H9 (cell line): ENCODE results near the gene PCNX3. TPM values are rescaled to one million over a fixed set of nuclear protein-coding genes. Genes with fewer than 3 reads are reported as not detected.

Experiments used
- DNase-seq: peaks from one replicate; pipeline ENCODE4 v3.0.0-alpha.2; 2017
- H2AFZ ChIP-seq: one replicate; pipeline ENCODE4 v1.6.1; 2013; ENCODE audit warnings: mild to moderate bottlenecking, low read length, control low read depth, moderate library complexity
- H2AK5ac ChIP-seq: 2 replicates; pipeline ENCODE4 v1.6.1; 2013; ENCODE audit warnings: low read length, control low read depth, mixed read lengths; ENCODE audit not compliant: insufficient read length
- H2BK120ac ChIP-seq: one replicate; pipeline ENCODE4 v1.6.1; 2013; ENCODE audit warnings: low read depth, mild to moderate bottlenecking, low read length, control low read depth, inconsistent platforms; ENCODE audit not compliant: poor library complexity, severe bottlenecking
- H2BK12ac ChIP-seq: 2 replicates; pipeline ENCODE4 v1.6.1; 2013; ENCODE audit warnings: low read length, control low read depth, mixed read lengths, low read depth; ENCODE audit not compliant: insufficient read length
- H2BK15ac ChIP-seq: 2 replicates; pipeline ENCODE4 v1.6.1; 2013; ENCODE audit warnings: low read depth, low read length, control low read depth
- H2BK20ac ChIP-seq: one replicate; pipeline ENCODE4 v1.6.1; 2013; ENCODE audit warnings: low read depth, mild to moderate bottlenecking, low read length, control low read depth, inconsistent platforms; ENCODE audit not compliant: poor library complexity, severe bottlenecking
- H2BK5ac ChIP-seq: 2 replicates; pipeline ENCODE4 v1.6.1; 2013; ENCODE audit warnings: low read length, control low read depth, mixed read lengths; ENCODE audit not compliant: insufficient read length
- H3K14ac ChIP-seq: 2 replicates; pipeline ENCODE4 v1.6.1; 2013; ENCODE audit warnings: low read length, control low read depth; ENCODE audit not compliant: insufficient read depth
- H3K18ac ChIP-seq: 2 replicates; pipeline ENCODE4 v1.6.1; 2013; ENCODE audit warnings: low read depth, mild to moderate bottlenecking, mixed read lengths, low read length, control low read depth; ENCODE audit not compliant: insufficient read length
- H3K23ac ChIP-seq: 2 replicates; pipeline ENCODE4 v1.6.1; 2013; ENCODE audit warnings: low read length, control low read depth, mixed read lengths, low read depth; ENCODE audit not compliant: insufficient read length
- H3K23me2 ChIP-seq: 2 replicates; pipeline ENCODE4 v1.6.1; 2013; ENCODE audit warnings: low read depth, mild to moderate bottlenecking, mixed read lengths, low read length, control low read depth; ENCODE audit not compliant: insufficient read length, poor library complexity, severe bottlenecking
- H3K27ac ChIP-seq: 2 replicates; pipeline ENCODE4 v1.5.1; 2013; ENCODE audit warnings: low read length, control low read depth, mixed read lengths, low read depth; ENCODE audit not compliant: insufficient read length
- H3K27me3 ChIP-seq: 2 replicates; pipeline ENCODE4 v1.6.1; 2013; ENCODE audit warnings: low read length, control low read depth, inconsistent platforms; ENCODE audit not compliant: insufficient read depth
- H3K4ac ChIP-seq: 2 replicates; pipeline ENCODE4 v1.6.1; 2013; ENCODE audit warnings: low read depth, mild to moderate bottlenecking, control low read depth, inconsistent platforms, low read length, moderate library complexity
- H3K4me1 ChIP-seq: 2 replicates; pipeline ENCODE4 v1.6.1; 2013; ENCODE audit warnings: low read length, control low read depth, inconsistent platforms; ENCODE audit not compliant: insufficient read depth
- H3K4me2 ChIP-seq: 2 replicates; pipeline ENCODE4 v1.6.1; 2013; ENCODE audit warnings: low read length, control low read depth, mixed read lengths; ENCODE audit not compliant: insufficient read length, insufficient read depth
- H3K56ac ChIP-seq: 2 replicates; pipeline ENCODE4 v1.6.1; 2013; ENCODE audit warnings: low read depth, mild to moderate bottlenecking, mixed read lengths, low read length, control low read depth; ENCODE audit not compliant: insufficient read length
- H3K79me1 ChIP-seq: 2 replicates; pipeline ENCODE4 v1.6.1; 2013; ENCODE audit warnings: low read depth, mild to moderate bottlenecking, moderate library complexity, low read length, control low read depth, inconsistent platforms; ENCODE audit not compliant: insufficient read depth, poor library complexity, severe bottlenecking
- H3K79me2 ChIP-seq: 2 replicates; pipeline ENCODE4 v1.6.1; 2013; ENCODE audit warnings: low read length, control low read depth, inconsistent platforms; ENCODE audit not compliant: insufficient read depth
- H3K9ac ChIP-seq: 2 replicates; pipeline ENCODE4 v1.6.1; 2013; ENCODE audit warnings: low read length, control low read depth, mixed read lengths; ENCODE audit not compliant: insufficient read length; ENCODE audit errors: extremely low read depth
- H3K9me3 ChIP-seq: one replicate; pipeline ENCODE4 v1.6.1; 2013; ENCODE audit warnings: low read depth, low read length, inconsistent platforms; ENCODE audit not compliant: control insufficient read depth
- H3T11ph ChIP-seq: one replicate; pipeline ENCODE4 v1.6.1; 2013; ENCODE audit warnings: mild to moderate bottlenecking, low read length, control low read depth, inconsistent platforms
- H4K20me1 ChIP-seq: one replicate; pipeline ENCODE4 v1.6.1; 2013; ENCODE audit not compliant: control insufficient read depth, insufficient read length, insufficient read depth
- H4K5ac ChIP-seq: 2 replicates; pipeline ENCODE4 v1.6.1; 2013; ENCODE audit warnings: low read depth, mild to moderate bottlenecking, mixed read lengths, low read length, control low read depth; ENCODE audit not compliant: insufficient read length
- H4K8ac ChIP-seq: replicated peaks from 2 replicates; pipeline ENCODE4 v1.6.1; 2013; ENCODE audit warnings: low read length, control low read depth, mixed read lengths, low read depth; ENCODE audit not compliant: insufficient read length
- H4K91ac ChIP-seq: 2 replicates; pipeline ENCODE4 v1.6.1; 2013; ENCODE audit warnings: low read depth, mild to moderate bottlenecking, moderate library complexity, mixed read lengths, low read length, control low read depth; ENCODE audit not compliant: insufficient read length
- H3K27ac Mint-ChIP-seq, 3 experiments: 2 replicates in 2 of 3; 3 replicates in 1 of 3; pipeline ENCODE4 v1.8.0; 2020 to 2021; ENCODE audit warnings: mixed read lengths in 3 of 3, mild to moderate bottlenecking in 1 of 3, moderate library complexity in 1 of 3
- H3K27me3 Mint-ChIP-seq: 2 replicates; pipeline ENCODE4 v1.8.0; 2021; ENCODE audit warnings: low read depth, mild to moderate bottlenecking, moderate library complexity, mixed read lengths
- H3K36me3 Mint-ChIP-seq, 3 experiments: 2 replicates in 2 of 3; 3 replicates in 1 of 3; pipeline ENCODE4 v1.8.0; 2020 to 2021; ENCODE audit warnings: low read depth in 3 of 3, mixed read lengths in 3 of 3; ENCODE audit not compliant: insufficient read depth in 1 of 3
- H3K4me1 Mint-ChIP-seq, 2 experiments: 2 replicates each; pipeline ENCODE4 v1.8.0; 2020; ENCODE audit warnings: mixed read lengths in 2 of 2
- H3K4me3 Mint-ChIP-seq, 2 experiments: 2 replicates in 1 of 2; 3 replicates in 1 of 2; pipeline ENCODE4 v1.8.0; 2020 to 2021; ENCODE audit warnings: mild to moderate bottlenecking in 2 of 2, mixed read lengths in 2 of 2, moderate library complexity in 1 of 2
- H3K9me3 Mint-ChIP-seq, 2 experiments: 2 replicates in 1 of 2; 3 replicates in 1 of 2; pipeline ENCODE4 v1.8.0; 2020; ENCODE audit warnings: mild to moderate bottlenecking in 2 of 2, mixed read lengths in 2 of 2, moderate library complexity in 1 of 2
- CTCF ChIP-seq: fragments of 200-600 bp; sonication (generic); conservative IDR thresholded peaks from 3 replicates; pipeline ENCODE4 v1.8.0; 2021; ENCODE audit warnings: antibody characterized with exemption, mild to moderate bottlenecking
- WGBS: extraction: QIAGEN DNeasy Blood & Tissue Kit; methylation state at CpG from one replicate; pipeline ENCODE4 v1.1.7; 2013; ENCODE audit warnings: missing lambda C conversion rate, low lambda C conversion rate, mixed read lengths; ENCODE audit not compliant: insufficient read length; ENCODE audit errors: extremely low coverage; 5-methylcytosine and 5-hydroxymethylcytosine counted together
- total RNA-seq: library from RNA; stranded (reverse); gene quantifications from 2 replicates; pipeline ENCODE4 v1.2.1, GENCODE V29; 2021

PCNX3 gene
- total RNA-seq, 1 experiment from 2014 or later: 50.5 TPM

DNA sequence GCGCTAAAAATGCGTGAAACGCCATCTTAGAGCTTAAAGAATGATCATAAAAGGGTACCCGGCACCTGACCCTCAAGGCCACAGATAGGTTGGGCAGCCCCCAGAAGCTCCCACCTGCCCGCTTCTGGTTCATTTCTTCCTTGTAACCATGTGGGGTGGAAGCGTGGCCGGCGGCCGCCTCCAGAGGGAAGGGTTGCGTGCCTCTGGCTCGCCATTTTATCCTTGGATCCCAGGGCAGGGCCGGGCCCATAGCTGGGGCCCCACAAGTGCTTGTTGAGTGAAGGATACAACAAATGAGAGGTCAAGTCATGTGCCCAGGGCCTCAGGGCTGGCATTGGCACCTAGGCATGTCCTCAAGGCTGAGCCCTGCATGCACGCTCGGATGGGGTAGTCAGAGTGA is 5.9 kb downstream of the PCNX3 start:
- H3K4me3 Mint-ChIP-seq: no peak overlapping the region
- H3K14ac ChIP-seq: no peak overlapping the region
- no peak overlapping the region for H4K8ac ChIP-seq
- peaks cover 5% of the 10 kb centered on the region in 2 experiments for H3K4me1 Mint-ChIP-seq
- H3K27ac Mint-ChIP-seq: peak overlapping the region in 1 of 3 experiments; percentile 39; a peak in 1 of 7 replicates
- H3K23me2 ChIP-seq: peaks cover 2% of the 10 kb centered on the region
- H4K5ac ChIP-seq: no peak overlapping the region
- H3K27ac ChIP-seq: no peak overlapping the region
- H4K91ac ChIP-seq: no peak overlapping the region
- H3K56ac ChIP-seq: no peak overlapping the region
- no peak for TF ChIP-seq CTCF
- no peak overlapping the region for H2BK5ac ChIP-seq
- H2AFZ ChIP-seq: no peak overlapping the region
- WGBS: no CpG with 5 or more reads among the region's 14 CpGs
- H3K23ac ChIP-seq: no peak overlapping the region
- no peaks in the 10 kb centered on the region for H3K27me3 ChIP-seq
- H2BK120ac ChIP-seq: no peak overlapping the region
- H3K36me3 Mint-ChIP-seq: peaks cover 22 to 71% (median 70%) of the 10 kb centered on the region in 3 experiments; a peak in 6 of 7 replicates
- H2BK20ac ChIP-seq: no peak overlapping the region
- no peak overlapping the region for H2BK15ac ChIP-seq
- no peak overlapping the region for H3K18ac ChIP-seq
- no peaks in the 10 kb centered on the region for H3K9me3 Mint-ChIP-seq
- no peak overlapping the region for H2AK5ac ChIP-seq
- no peak overlapping the region for H3T11ph ChIP-seq
- no peaks in the 10 kb centered on the region for H4K20me1 ChIP-seq
- no peak for DNase-seq
- H2BK12ac ChIP-seq: no peak overlapping the region
- H3K4ac ChIP-seq: no peak overlapping the region
- no peak overlapping the region for H3K4me2 ChIP-seq
- H3K4me1 ChIP-seq: no peaks in the 10 kb centered on the region; the same call in none of the 2 replicates
- no peak overlapping the region for H3K9ac ChIP-seq
- peaks cover 4% of the 10 kb centered on the region; the same call in 1 of the 2 replicates for H3K79me2 ChIP-seq
- H3K27me3 Mint-ChIP-seq: no peaks in the 10 kb centered on the region
- H3K9me3 ChIP-seq: no peaks in the 10 kb centered on the region
- H3K79me1 ChIP-seq: no peaks in the 10 kb centered on the region
